Measurements from ENCODE around the gene MGAT5. TPM values are rescaled to one million over a fixed set of nuclear protein-coding genes. Genes with fewer than 3 reads are reported as not detected.

Gene MGAT5
- total RNA-seq, 1 donor from 2014 or later: 30.0 TPM

DNA sequence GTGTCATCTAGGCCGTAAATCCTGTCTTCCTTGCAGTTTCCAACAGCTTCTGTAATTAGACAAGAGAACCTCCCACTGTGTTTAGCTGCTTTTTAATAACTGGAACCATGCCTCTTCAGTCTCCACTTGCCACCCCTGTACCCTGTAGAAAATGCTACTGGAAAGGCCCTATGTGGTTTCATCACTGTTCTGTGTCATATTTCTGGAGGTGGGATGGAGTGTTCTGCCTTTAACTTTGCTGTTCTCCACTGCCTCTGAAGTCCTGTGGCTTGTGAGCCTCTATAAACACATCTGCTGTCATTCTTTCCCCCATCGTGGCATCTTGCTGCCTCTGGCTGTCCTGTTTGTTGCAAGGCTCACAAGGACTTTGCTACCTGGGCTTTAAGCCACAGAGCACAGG, 17.9 kb downstream of the MGAT5 start:
- Mint-ChIP-seq H3K4me3 (ENCODE audit: unreplicated experiment) (no peak overlapping the region), H3K9me3 (ENCODE audit: low read depth) (no peaks in the 10 kb centered on the region), H3K4me1 (ENCODE audit: low read depth) (peaks cover 11% of the 10 kb centered on the region), H3K27ac (ENCODE audit: unreplicated experiment) (no peak overlapping the region), H3K36me3 (ENCODE audit: low read depth) (peaks cover 2% of the 10 kb centered on the region), H3K27me3 (ENCODE audit: low read depth) (no peaks in the 10 kb centered on the region)
- TF ChIP-seq, protein P1, sequence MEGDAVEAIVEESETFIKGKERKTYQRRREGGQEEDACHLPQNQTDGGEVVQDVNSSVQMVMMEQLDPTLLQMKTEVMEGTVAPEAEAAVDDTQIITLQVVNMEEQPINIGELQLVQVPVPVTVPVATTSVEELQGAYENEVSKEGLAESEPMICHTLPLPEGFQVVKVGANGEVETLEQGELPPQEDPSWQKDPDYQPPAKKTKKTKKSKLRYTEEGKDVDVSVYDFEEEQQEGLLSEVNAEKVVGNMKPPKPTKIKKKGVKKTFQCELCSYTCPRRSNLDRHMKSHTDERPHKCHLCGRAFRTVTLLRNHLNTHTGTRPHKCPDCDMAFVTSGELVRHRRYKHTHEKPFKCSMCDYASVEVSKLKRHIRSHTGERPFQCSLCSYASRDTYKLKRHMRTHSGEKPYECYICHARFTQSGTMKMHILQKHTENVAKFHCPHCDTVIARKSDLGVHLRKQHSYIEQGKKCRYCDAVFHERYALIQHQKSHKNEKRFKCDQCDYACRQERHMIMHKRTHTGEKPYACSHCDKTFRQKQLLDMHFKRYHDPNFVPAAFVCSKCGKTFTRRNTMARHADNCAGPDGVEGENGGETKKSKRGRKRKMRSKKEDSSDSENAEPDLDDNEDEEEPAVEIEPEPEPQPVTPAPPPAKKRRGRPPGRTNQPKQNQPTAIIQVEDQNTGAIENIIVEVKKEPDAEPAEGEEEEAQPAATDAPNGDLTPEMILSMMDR (IDR thresholded peaks at IDR 0.05): no peak
- DNase-seq (ENCODE audit: low spot score): no peak

DNA sequence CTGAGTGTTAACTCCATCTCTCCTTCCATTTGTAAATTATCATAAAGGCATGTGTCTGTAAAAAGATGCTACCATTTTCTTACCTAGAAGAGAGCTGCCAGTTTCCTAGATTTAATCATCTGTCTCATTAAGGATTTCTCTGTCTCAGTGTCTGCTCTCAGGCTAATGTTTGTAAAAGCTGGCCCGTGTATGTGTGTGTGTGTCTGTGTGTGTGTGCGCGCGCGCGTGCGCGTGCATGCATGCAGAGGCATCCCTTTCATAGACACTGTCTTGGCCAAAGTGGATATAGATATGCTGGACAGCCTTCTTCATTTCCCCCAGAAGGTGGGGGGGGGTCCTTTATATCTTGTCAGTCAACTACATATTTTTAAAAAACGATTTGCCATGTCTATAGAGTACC, 18.9 kb downstream of the MGAT5 start:
- Mint-ChIP-seq H3K4me1 (ENCODE audit: low read depth) (peaks cover 12% of the 10 kb centered on the region), H3K9me3 (ENCODE audit: low read depth) (no peaks in the 10 kb centered on the region), H3K4me3 (ENCODE audit: unreplicated experiment) (no peak overlapping the region), H3K27ac (ENCODE audit: unreplicated experiment) (no peak overlapping the region), H3K27me3 (ENCODE audit: low read depth) (no peaks in the 10 kb centered on the region), H3K36me3 (ENCODE audit: low read depth) (peaks cover 2% of the 10 kb centered on the region)
- TF ChIP-seq, protein P1 (IDR thresholded peaks at IDR 0.05): no peak
- DNase-seq (ENCODE audit: low spot score): no peak

DNA sequence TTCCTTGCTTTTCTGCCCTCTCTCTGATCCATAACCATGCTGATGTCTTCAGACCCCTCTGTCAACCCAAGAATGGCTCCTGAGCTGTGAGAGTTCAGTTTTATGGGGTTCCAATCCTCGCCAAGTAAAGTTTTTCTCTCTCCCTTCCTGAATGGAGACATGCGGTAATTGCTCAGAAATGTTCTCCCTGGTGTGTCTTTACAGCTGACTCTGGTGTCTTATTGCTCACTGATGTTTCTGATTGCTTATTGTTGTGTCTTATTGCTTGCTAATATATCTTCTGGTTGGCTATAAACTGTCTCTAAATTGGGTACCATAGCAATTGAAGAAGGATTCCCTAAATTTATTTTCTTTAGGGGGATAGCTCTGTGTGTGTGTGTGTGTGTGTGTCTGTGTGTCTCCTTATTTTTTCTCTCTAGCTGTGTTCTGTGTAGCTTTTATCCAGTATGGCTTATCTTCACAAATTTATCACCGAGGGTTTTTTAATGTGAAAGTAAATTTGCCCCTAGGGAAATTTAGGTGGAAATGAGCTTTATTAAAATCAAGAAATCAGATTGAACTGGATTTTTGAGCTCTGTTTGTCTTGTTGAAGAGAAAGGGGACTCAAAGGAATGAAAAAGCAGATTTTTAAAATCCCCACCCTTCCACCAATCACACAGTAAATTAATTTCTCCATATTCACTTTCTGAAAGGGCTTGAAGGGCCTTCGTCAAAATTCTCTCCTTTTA, 19.5 kb downstream of the MGAT5 start:
- no peak overlapping the region for H3K4me3 Mint-ChIP-seq (ENCODE audit: unreplicated experiment)
- no peak for DNase-seq (ENCODE audit: low spot score)
- H3K9me3 Mint-ChIP-seq (ENCODE audit: low read depth): no peaks in the 10 kb centered on the region
- no peaks in the 10 kb centered on the region for H3K27me3 Mint-ChIP-seq (ENCODE audit: low read depth)
- peaks cover 2% of the 10 kb centered on the region for H3K36me3 Mint-ChIP-seq (ENCODE audit: low read depth)
- H3K4me1 Mint-ChIP-seq (ENCODE audit: low read depth): peaks cover 12% of the 10 kb centered on the region
- H3K27ac Mint-ChIP-seq (ENCODE audit: unreplicated experiment): no peak overlapping the region
- TF ChIP-seq, protein P1 (IDR thresholded peaks at IDR 0.05): no peak

DNA sequence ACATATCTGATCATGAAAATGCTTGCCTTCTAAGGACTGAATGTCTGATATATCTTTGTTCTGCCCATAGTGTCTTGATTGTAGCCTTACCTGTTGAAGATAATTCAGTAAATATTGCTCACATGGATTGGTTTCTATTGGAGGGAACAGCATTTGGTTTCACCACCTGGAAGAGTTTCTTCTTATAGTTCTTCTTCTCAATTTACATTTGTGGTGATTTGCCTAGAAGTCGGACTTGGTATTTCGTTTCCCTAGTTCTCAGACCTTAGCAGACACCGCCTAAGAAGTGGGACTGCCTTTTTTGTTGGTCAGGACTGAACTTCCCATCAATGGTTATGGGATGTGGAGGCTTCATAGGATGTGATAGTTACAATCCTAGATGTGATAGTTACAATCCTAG, 20.2 kb downstream of the MGAT5 start:
- H3K27ac Mint-ChIP-seq (ENCODE audit: unreplicated experiment): no peak overlapping the region
- no peak overlapping the region for H3K4me3 Mint-ChIP-seq (ENCODE audit: unreplicated experiment)

DNA sequence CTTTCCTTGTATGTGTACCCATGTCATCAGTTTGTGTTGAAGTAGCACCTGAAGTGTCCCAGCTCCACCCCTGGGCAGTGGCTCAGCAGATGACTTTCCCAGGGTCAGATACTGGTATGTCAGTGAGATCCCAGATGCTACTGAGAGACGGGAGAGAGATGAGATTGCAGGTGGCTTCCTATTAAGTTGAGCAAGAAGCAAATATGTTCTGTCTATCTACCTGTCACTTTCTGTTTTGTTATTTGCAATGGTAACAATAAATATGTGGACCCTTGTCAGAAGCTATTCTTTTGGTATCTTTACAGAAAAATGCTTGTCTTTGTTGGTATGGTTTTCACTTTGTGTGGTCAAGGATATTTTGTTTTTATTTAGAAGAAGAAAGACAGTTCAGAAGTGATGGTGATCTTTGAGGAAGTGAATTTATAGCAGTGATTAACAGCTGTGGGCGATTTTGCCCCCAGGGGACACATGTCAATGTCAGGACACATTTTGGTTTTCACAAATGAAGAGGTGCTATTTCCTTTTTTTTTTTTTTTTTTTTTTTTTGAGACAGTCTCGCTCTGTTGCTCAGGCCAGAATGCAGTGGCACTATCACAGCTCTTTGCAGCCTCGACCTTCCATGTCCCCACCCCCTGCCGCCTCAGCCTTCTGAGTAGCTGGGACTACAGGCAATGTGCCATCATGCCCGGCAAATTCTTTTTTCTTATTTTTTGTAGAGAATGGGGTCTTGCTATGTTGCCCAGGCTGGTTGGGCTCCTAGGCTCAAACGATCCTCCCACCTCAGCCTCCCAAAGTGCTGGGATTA, 21.4 kb downstream of the MGAT5 start:
- Mint-ChIP-seq H3K9me3 (ENCODE audit: low read depth) (no peaks in the 10 kb centered on the region), H3K27ac (ENCODE audit: unreplicated experiment) (no peak overlapping the region), H3K27me3 (ENCODE audit: low read depth) (no peaks in the 10 kb centered on the region), H3K4me3 (ENCODE audit: unreplicated experiment) (no peak overlapping the region), H3K4me1 (ENCODE audit: low read depth) (peaks cover 6% of the 10 kb centered on the region), H3K36me3 (ENCODE audit: low read depth) (peaks cover 2% of the 10 kb centered on the region)
- TF ChIP-seq, protein P1 (IDR thresholded peaks at IDR 0.05): no peak
- no peak for DNase-seq (ENCODE audit: low spot score)

More for the DNA sequence above, 20.2 kb downstream of the MGAT5 start:
- DNase-seq (ENCODE audit: low spot score): no peak
- Mint-ChIP-seq H3K4me1 (ENCODE audit: low read depth) (peaks cover 12% of the 10 kb centered on the region), H3K9me3 (ENCODE audit: low read depth) (no peaks in the 10 kb centered on the region), H3K27me3 (ENCODE audit: low read depth) (no peaks in the 10 kb centered on the region), H3K36me3 (ENCODE audit: low read depth) (peaks cover 2% of the 10 kb centered on the region)
- TF ChIP-seq, protein P1 (IDR thresholded peaks at IDR 0.05): no peak

All from chondrocyte (in vitro differentiated cells).